Measurements from ENCODE around the gene ZNF500.
"Not testable (repeated sequence)": the region's sequence is repeated elsewhere in the genome, so short reads cannot be mapped to it uniquely, and the experiment has no call there.

Gene ZNF500

GRCh38 chr16:4738370-4738769 is 28.6 kb downstream of the ZNF500 start:
- DNase-seq, result not testable (repeated sequence)

- no peak for DNase-seq
These were observed 29.4 kb downstream of the ZNF500 start for GRCh38 chr16:4737545-4737944.

- DNase-seq, result no peak
These were observed 30.4 kb downstream of the ZNF500 start for GRCh38 chr16:4736546-4736945.

GRCh38 chr16:4734730-4735535 is 32.0 kb downstream of the ZNF500 start:
- peak; percentile 74 for DNase-seq

GRCh38 chr16:4734063-4734729 is 32.8 kb downstream of the ZNF500 start, which contains the start of the genes ANKS3 and DNAAF8:
Gene ANKS3 (minus strand): TSS chr16:4734271. CDS start chr16:4730149, 4,122 bp downstream.
Gene DNAAF8 (plus strand): TSS chr16:4734537. CDS start chr16:4736515, 1,978 bp downstream.
- peak; percentile 60 for DNase-seq

GRCh38 chr16:4733747-4734062 is 33.3 kb downstream of the ZNF500 start:
- DNase-seq, result no peak

GRCh38 chr16:4733211-4733742 is 33.7 kb downstream of the ZNF500 start:
- no peak for DNase-seq

GRCh38 chr16:4729876-4730275 is 37.1 kb downstream of the ZNF500 start:
- DNase-seq, result no peak

DNA sequence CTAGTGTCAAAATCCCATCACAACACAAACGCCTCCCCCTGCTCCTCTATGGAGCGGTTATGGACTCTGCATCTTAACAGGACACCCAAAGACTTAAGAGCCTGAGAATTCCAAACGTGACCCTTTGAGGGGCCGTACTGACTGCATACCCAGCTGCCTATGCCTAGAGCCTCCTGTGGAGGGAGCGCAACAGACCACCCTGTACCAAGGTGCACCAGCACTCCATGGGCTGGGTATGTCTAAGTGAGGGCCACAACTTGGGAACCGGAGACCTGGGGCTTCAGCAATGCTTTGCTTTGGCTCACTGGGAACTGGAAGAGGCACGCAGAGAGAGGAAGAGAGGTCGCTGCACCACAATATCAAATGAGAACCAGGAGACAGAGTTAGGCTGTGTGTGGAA is 38.3 kb downstream of the ZNF500 start:
- DNase-seq, result no peak

DNA sequence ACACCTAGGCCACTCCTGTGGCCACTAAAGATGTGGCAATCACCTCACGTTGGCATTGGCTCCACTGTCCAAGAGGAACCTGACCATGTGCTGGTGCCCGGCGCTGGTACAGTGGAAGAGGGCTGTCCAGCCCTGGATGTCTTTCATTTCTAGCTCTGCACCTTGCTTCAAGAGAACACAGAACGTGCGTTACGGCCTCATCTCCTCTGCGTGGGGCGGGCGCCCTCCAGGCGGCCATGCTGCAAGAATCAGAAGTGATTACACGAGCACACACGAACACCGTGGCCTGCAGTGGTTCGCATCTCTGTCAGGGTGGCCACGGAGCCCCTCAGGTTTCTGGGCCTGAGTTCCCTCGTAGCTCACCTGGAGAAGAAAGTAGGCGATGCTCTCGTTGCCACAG is 40.3 kb downstream of the ZNF500 start:
- no peak for DNase-seq

DNA sequence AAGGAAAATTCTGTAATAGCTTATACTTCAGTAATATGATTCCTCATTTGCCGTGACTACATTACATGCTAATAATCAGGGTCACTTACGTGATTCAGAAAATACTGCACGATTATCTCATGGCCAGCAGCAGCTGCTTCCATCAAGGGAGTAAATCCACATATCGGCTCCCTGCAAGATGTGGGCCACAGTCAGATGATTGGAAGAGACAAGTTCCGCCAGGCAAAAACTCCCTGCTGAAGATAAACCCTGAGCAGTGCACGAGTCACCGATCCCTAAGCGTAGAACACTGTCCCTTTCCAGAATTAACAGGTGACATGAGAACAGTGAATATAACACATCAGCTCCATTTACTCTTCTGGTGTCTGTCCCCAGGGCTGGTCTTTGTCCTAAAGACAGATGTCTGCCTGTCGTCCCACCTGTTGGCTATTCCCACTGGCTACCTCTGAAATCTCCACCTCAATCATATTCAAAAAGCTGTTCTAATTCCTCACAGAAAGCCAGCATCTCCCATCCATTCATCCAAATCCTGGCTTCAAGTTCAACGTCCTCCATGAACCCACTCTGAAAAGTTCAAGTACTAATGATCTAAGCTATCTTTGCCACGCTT is 42.2 kb downstream of the ZNF500 start:
- no peak for DNase-seq

DNA sequence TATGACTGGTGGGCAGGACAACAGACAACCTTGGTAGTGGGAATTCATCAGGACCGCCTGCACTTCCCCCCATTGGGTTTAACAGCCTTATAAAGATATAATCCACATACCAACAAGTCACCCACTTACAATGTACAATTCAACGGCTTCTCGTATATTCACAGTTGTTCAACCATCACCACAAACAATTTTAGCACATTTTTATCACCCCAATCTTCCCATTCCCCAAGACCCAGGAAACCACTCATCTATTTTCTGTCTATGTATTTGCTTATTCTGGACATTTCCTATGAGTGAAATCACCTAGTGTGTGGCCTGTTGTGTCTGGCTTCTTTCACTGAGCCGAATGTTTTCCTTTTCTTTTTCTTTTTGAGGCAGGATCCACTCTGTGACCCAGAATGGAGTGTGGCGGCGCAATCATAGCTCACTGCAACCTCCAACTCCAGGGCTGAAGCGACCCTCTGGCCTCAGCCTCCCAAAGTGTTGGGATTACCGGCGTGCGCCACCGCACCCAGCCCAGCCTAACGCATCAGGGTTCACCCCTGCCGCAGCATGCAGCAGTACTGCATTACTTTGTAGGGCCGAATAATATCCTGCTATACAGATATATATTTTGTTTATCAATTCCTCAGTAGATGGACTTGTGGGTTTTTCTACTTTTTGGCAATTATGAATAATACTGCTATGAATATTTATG is 43.7 kb downstream of the ZNF500 start:
- DNase-seq, result no peak

DNA sequence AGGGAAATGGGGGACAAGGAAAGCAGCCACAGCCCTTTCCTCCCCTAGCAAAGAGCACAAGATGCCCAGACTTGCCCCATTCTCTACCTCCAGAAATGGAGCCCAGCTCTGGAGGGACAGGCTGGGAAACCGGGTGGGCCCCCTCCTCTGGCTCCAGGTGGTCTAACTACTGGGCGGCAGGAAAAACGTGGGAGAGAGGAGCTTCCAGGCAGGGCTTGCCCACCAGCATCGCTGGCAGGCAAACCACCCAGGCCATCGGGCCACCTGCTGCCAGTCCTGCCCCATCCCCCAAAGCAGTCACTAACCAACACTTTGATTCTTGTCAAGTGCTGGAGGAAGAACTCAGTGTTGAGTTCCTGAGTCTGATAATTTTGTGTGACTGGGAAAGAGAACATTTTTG is 48.5 kb downstream of the ZNF500 start:
- DNase-seq, result no peak

- no peak for DNase-seq
These were observed 52.0 kb downstream of the ZNF500 start for GRCh38 chr16:4714996-4715395.

GRCh38 chr16:4713663-4714501 is 53.1 kb downstream of the ZNF500 start:
- DNase-seq, result no peak

- DNase-seq, result no peak
These were observed 57.5 kb downstream of the ZNF500 start for GRCh38 chr16:4709481-4709880.

GRCh38 chr16:4706871-4707270 is 60.1 kb downstream of the ZNF500 start:
- DNase-seq, result no peak

DNA sequence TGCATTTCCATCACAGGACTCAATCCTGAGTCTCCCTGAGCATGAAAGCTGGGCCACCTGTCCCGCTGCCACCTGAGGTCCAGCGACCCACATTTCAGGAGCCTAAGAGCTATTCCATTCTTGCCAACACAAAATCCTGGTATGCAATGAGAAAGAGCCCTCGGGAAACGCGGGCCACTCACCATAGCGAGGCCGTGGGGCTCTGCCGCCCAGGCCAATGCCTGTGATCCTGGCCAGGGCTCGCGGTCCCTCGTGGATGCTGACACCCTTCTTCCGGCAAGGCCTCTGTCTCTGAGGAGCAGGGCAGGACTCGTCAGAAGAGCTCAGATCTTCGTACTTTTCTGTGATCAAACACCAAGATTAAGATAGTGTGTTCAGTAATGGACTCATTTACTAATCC is 62.0 kb downstream of the ZNF500 start:
- no peak for DNase-seq

GRCh38 chr16:4704491-4704890 is 62.5 kb downstream of the ZNF500 start:
- DNase-seq, result no peak

DNA sequence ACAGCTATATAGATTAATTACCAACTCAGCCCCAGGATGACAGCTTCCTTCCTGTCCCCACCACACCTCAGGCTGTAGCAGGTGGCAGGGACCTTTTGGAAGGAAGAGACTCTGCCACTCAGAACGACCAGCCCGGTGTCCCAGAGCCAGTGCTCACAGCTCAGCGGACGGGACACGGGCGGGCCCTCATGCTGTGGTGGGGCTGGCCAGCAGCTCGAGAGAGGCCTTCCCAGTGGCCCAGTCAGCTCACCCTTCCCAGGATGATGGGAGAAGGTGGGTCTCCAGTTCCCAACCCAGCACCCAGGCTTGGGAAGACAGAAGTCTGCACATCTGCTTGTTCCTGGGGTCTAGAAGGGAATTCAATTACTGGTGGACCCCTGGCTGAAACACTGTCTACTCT is 63.1 kb downstream of the ZNF500 start:
- DNase-seq, result no peak

- no peak for DNase-seq
These were observed 64.5 kb downstream of the ZNF500 start for GRCh38 chr16:4702466-4702808.

DNA sequence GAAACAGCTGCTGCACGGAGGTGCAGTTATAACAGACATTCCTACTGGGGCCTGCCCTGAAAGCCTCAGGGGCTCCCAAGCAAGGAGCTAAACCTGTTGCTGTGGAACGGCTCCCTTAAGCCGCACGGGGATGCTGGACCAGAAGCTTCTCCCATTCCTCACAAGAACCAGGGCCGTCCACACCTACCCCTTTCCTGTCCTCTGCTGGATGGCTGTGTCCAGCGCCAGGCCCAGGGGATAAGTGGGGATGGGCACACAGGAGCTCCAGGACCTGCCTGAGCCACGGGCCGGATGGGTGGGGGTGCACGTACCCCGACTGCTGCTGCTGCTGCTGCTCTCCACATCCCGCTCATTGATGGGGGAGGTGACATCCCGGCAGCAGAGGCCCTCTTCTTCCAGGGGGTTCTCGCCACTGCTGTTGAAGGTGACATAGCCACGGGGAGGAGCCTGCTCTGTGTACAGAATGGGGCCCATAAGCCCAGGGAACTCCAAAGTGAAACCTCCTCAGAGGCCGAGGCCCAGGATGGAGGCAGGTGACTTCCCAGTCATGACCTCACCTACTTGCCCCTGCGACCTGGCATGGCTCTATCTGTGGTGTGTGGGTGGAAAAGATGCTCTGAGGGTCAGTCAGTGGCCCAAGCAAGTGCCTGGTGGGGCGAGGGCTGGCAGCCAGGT is 65.0 kb downstream of the ZNF500 start:
- DNase-seq, result no peak

All from NCI-H1105 (cell line).